Upper lobe of left lung (tissue), 4 donors: ENCODE results near the gene FOXB1.

Source experiments
- POLR2AphosphoS5 ChIP-seq, 2 donors: sonication (generic); formaldehyde crosslinking; IDR thresholded peaks; one replicate each; pipeline ENCODE4 v1.5.1; 2017; ENCODE audit warnings: antibody characterized with exemption in 2 of 2
- TF ChIP-seq, protein P1 (sequence below), 6 experiments: fragments of 450-650 bp in 4 of 6; fragments of 200-600 bp in 2 of 6; sonication (generic) in 2 of 6; IDR thresholded peaks; one replicate each; pipeline ENCODE4 v1.5.1; 2016 to 2019; ENCODE audit warnings: antibody characterized with exemption in 6 of 6

DNA sequence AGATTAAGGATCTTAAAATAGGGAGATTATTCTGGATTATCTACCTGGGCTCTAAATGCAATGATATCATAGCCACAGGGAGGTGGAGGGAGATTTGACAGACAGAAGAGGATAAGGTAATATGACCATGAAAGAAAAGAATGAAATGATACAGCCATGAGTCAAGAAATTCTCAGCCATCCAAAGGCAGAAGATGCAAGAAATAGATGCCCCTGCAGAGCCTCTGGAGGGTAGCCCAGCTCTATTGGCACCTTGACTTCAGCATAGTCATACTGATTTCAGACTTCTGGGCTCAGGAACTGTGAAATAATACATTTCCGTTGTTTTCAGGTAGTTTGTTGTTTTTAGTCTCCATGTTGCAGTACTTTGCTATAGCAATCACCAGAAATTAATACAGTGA, 31.9 kb upstream of the FOXB1 start:
- TF ChIP-seq, protein P1, sequence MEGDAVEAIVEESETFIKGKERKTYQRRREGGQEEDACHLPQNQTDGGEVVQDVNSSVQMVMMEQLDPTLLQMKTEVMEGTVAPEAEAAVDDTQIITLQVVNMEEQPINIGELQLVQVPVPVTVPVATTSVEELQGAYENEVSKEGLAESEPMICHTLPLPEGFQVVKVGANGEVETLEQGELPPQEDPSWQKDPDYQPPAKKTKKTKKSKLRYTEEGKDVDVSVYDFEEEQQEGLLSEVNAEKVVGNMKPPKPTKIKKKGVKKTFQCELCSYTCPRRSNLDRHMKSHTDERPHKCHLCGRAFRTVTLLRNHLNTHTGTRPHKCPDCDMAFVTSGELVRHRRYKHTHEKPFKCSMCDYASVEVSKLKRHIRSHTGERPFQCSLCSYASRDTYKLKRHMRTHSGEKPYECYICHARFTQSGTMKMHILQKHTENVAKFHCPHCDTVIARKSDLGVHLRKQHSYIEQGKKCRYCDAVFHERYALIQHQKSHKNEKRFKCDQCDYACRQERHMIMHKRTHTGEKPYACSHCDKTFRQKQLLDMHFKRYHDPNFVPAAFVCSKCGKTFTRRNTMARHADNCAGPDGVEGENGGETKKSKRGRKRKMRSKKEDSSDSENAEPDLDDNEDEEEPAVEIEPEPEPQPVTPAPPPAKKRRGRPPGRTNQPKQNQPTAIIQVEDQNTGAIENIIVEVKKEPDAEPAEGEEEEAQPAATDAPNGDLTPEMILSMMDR (IDR thresholded peaks at IDR 0.05), result no peak
- no peak for TF ChIP-seq POLR2AphosphoS5 (IDR thresholded peaks at IDR 0.05)
